BLaER1 (cell line): ENCODE measurements around the gene UBA52.
A peak's percentile ranks its signal among the peaks of the same experiment; 100 is the strongest.

Experiments
- H3K27ac ChIP-seq: shearing (Covaris generic); formaldehyde crosslinking; 2 replicates; pipeline ENCODE4 v1.8.1; 2022
- H3K27me3 ChIP-seq: shearing (Covaris generic); formaldehyde crosslinking; 2 replicates; pipeline ENCODE4 v1.8.1; 2022
- H3K36me3 ChIP-seq: shearing (Covaris generic); formaldehyde crosslinking; 2 replicates; pipeline ENCODE4 v1.8.1; 2022
- H3K4me1 ChIP-seq: shearing (Covaris generic); formaldehyde crosslinking; 2 replicates; pipeline ENCODE4 v1.8.1; 2022
- H3K4me2 ChIP-seq: shearing (Covaris generic); formaldehyde crosslinking; 2 replicates; pipeline ENCODE4 v1.8.1; 2022
- H3K4me3 ChIP-seq: shearing (Covaris generic); formaldehyde crosslinking; 2 replicates; pipeline ENCODE4 v1.8.1; 2022
- H3K9ac ChIP-seq: shearing (Covaris generic); formaldehyde crosslinking; 2 replicates; pipeline ENCODE4 v1.8.1; 2022
- H3K9me3 ChIP-seq: shearing (Covaris generic); formaldehyde crosslinking; 2 replicates; pipeline ENCODE4 v1.8.1; 2022
- H4K20me1 ChIP-seq: shearing (Covaris generic); formaldehyde crosslinking; 2 replicates; pipeline ENCODE4 v1.8.1; 2022
- Cebpa-rat ChIP-seq: shearing (Covaris generic); IDR thresholded peaks from 2 replicates; pipeline ENCODE4 v1.8.1; 2022

UBA52 gene

GRCh38 chr19:18612772-18613588 lies 41.3 kb downstream of the UBA52 start, which contains the start of gene TMEM59L:
TSS of gene TMEM59L (plus strand) at chr19:18612870. CDS start at chr19:18612959, 89 bp downstream.
- peaks cover 36% of the 10 kb centered on the region for H3K4me1 ChIP-seq
- H3K27ac ChIP-seq, result no peak within 1 kb of the TSS
- peaks cover 91% of the 10 kb centered on the region for H3K27me3 ChIP-seq
- H4K20me1 ChIP-seq, result peaks cover 68% of the 10 kb centered on the region
- H3K36me3 ChIP-seq, result no peaks in the 10 kb centered on the region
- H3K9me3 ChIP-seq, result peaks cover 12% of the 10 kb centered on the region
- H3K9ac ChIP-seq, result no peak within 1 kb of the TSS
- peak within 1 kb of the TSS; percentile 65 for H3K4me3 ChIP-seq
- H3K4me2 ChIP-seq, result peak within 1 kb of the TSS; percentile 93
- no peak for TF ChIP-seq Cebpa-rat

- H3K27me3 ChIP-seq, result peaks cover 84% of the 10 kb centered on the region
- peaks cover 61% of the 10 kb centered on the region for H4K20me1 ChIP-seq
- H3K36me3 ChIP-seq, result no peaks in the 10 kb centered on the region
- H3K9me3 ChIP-seq, result peaks cover 12% of the 10 kb centered on the region
- peaks cover 36% of the 10 kb centered on the region for H3K4me1 ChIP-seq
- no peak overlapping the region for H3K4me3 ChIP-seq
- TF ChIP-seq Cebpa-rat, result no peak
- H3K9ac ChIP-seq, result no peak overlapping the region
- H3K27ac ChIP-seq, result no peak overlapping the region
- no peak overlapping the region for H3K4me2 ChIP-seq
Measured at GRCh38 chr19:18613589-18614234, 42.1 kb downstream of the UBA52 start.

- peaks cover 28% of the 10 kb centered on the region for H3K4me1 ChIP-seq
- H3K36me3 ChIP-seq, result no peaks in the 10 kb centered on the region
- H3K9me3 ChIP-seq, result peaks cover 12% of the 10 kb centered on the region
- H3K27ac ChIP-seq, result no peak overlapping the region
- no peak overlapping the region for H3K4me2 ChIP-seq
- H3K4me3 ChIP-seq, result no peak overlapping the region
- peaks cover 60% of the 10 kb centered on the region for H3K27me3 ChIP-seq
- no peak for TF ChIP-seq Cebpa-rat
- H3K9ac ChIP-seq, result no peak overlapping the region
- H4K20me1 ChIP-seq, result peaks cover 38% of the 10 kb centered on the region
Measured at GRCh38 chr19:18616023-18616422, 44.4 kb downstream of the UBA52 start.

- peaks cover 27% of the 10 kb centered on the region for H3K4me1 ChIP-seq
- H3K27ac ChIP-seq, result no peak overlapping the region
- no peak overlapping the region for H3K4me3 ChIP-seq
- H3K27me3 ChIP-seq, result peaks cover 45% of the 10 kb centered on the region
- TF ChIP-seq Cebpa-rat, result no peak
- no peak overlapping the region for H3K4me2 ChIP-seq
- peaks cover 23% of the 10 kb centered on the region for H4K20me1 ChIP-seq
- H3K36me3 ChIP-seq, result no peaks in the 10 kb centered on the region
- no peak overlapping the region for H3K9ac ChIP-seq
- H3K9me3 ChIP-seq, result peaks cover 12% of the 10 kb centered on the region
Measured at GRCh38 chr19:18617562-18617961, 45.9 kb downstream of the UBA52 start.

GRCh38 chr19:18618236-18618635 lies 46.6 kb downstream of the UBA52 start:
- H3K9me3 ChIP-seq, result peaks cover 12% of the 10 kb centered on the region
- peaks cover 16% of the 10 kb centered on the region for H4K20me1 ChIP-seq
- no peak overlapping the region for H3K4me3 ChIP-seq
- TF ChIP-seq Cebpa-rat, result no peak
- H3K4me2 ChIP-seq, result no peak overlapping the region
- H3K27me3 ChIP-seq, result peaks cover 38% of the 10 kb centered on the region
- H3K27ac ChIP-seq, result no peak overlapping the region
- no peaks in the 10 kb centered on the region for H3K36me3 ChIP-seq
- peaks cover 22% of the 10 kb centered on the region for H3K4me1 ChIP-seq
- H3K9ac ChIP-seq, result no peak overlapping the region

- H3K4me2 ChIP-seq, result peak overlapping the region; percentile 32; the same call in 1 of the 2 replicates
- H3K4me3 ChIP-seq, result no peak overlapping the region
- no peaks in the 10 kb centered on the region for H3K36me3 ChIP-seq
- H3K9me3 ChIP-seq, result peaks cover 12% of the 10 kb centered on the region
- no peaks in the 10 kb centered on the region for H4K20me1 ChIP-seq
- H3K27ac ChIP-seq, result no peak overlapping the region
- peaks cover 22% of the 10 kb centered on the region for H3K4me1 ChIP-seq
- no peak overlapping the region for H3K9ac ChIP-seq
- H3K27me3 ChIP-seq, result peaks cover 18% of the 10 kb centered on the region
- no peak for TF ChIP-seq Cebpa-rat
Measured at GRCh38 chr19:18620311-18620710, 48.7 kb downstream of the UBA52 start.

- Histone ChIP-seq H3K4me2 (peak overlapping the region; percentile 32), H3K4me3 (no peak overlapping the region), H3K27me3 (peaks cover 12% of the 10 kb centered on the region), H3K9ac (no peak overlapping the region), H3K27ac (no peak overlapping the region), H3K9me3 (peaks cover 12% of the 10 kb centered on the region), H4K20me1 (no peaks in the 10 kb centered on the region), H3K4me1 (peaks cover 22% of the 10 kb centered on the region), H3K36me3 (no peaks in the 10 kb centered on the region)
- TF ChIP-seq Cebpa-rat, result no peak
Measured at GRCh38 chr19:18620902-18621301, 49.2 kb downstream of the UBA52 start.

GRCh38 chr19:18626906-18627305 lies 55.2 kb downstream of the UBA52 start:
- H3K27me3 ChIP-seq, result no peaks in the 10 kb centered on the region
- H3K4me1 ChIP-seq, result peaks cover 14% of the 10 kb centered on the region; the same call in 1 of the 2 replicates
- H3K27ac ChIP-seq, result no peak overlapping the region

More at GRCh38 chr19:18626906-18627305, 55.2 kb downstream of the UBA52 start:
- Histone ChIP-seq H3K4me2 (no peak overlapping the region), H3K36me3 (no peaks in the 10 kb centered on the region), H3K9me3 (no peaks in the 10 kb centered on the region), H3K4me3 (no peak overlapping the region), H4K20me1 (no peaks in the 10 kb centered on the region), H3K9ac (no peak overlapping the region)
- no peak for TF ChIP-seq Cebpa-rat
